B cell (primary cell): ENCODE data around the gene AKAP9. TPM values are rescaled to one million over a fixed set of nuclear protein-coding genes. Genes with fewer than 3 reads are reported as not detected.

Source experiments
- ATAC-seq: fragments of 200-7000 bp; cut with Tn5 transposase; one replicate; pipeline ENCODE4 v1.10.0; 2021; ENCODE audit warnings: low read depth, mild to moderate bottlenecking, moderate number of reproducible peaks, moderate library complexity
- CTCF ChIA-PET: fragments of 350-600 bp; sonication (Branson Sonifier 250); formaldehyde crosslinking; loops from one replicate; lab custom pipeline; 2021; ENCODE audit warnings: antibody characterized with exemption, inconsistent platforms; lab: Charles Lee
- POLR2A ChIA-PET: fragments of 350-600 bp; sonication (Branson Sonifier 250); formaldehyde crosslinking; loops from one replicate; lab custom pipeline; 2021; ENCODE audit warnings: antibody characterized with exemption; lab: Charles Lee
- DNase-seq: peaks from one replicate; pipeline ENCODE4 v3.0.0; 2013
- H2AFZ ChIP-seq: 2 replicates; pipeline ENCODE4 v1.6.1; 2012; ENCODE audit warnings: mild to moderate bottlenecking, low read depth, low read length; ENCODE audit not compliant: insufficient read depth, poor library complexity, severe bottlenecking
- H3K27ac ChIP-seq, 2 donors: 1 replicate in 1 of 2; 2 replicates in 1 of 2; pipeline ENCODE4 v1.5.1; 2012 to 2013; ENCODE audit warnings: low read length in 2 of 2, mild to moderate bottlenecking in 2 of 2, moderate library complexity in 1 of 2
- H3K27me3 ChIP-seq, 4 experiments: fragments of 200-600 bp in 1 of 4; sonication (generic) in 1 of 4; replicated peaks in 1 of 4; 1 replicate in 2 of 4; 2 replicates in 2 of 4; pipeline versions ENCODE4 v1.6.1 to v1.7.0; 2013 to 2016; ENCODE audit warnings: low read length in 3 of 4, mild to moderate bottlenecking in 2 of 4, mixed read lengths in 1 of 4, moderate library complexity in 1 of 4; ENCODE audit not compliant: insufficient read depth in 4 of 4, control insufficient read depth in 3 of 4; ENCODE audit errors: control extremely low read depth in 1 of 4
- H3K36me3 ChIP-seq, 2 experiments: replicated peaks in 1 of 2; 1 replicate in 1 of 2; 2 replicates in 1 of 2; pipeline versions ENCODE4 v1.6.1 to v1.7.1; 2013; ENCODE audit warnings: low read length in 1 of 2; ENCODE audit not compliant: insufficient read depth in 2 of 2, control insufficient read depth in 1 of 2; ENCODE audit errors: control extremely low read depth in 1 of 2, extremely low read depth in 1 of 2
- H3K4me1 ChIP-seq, 2 donors: fragments of 200-600 bp in 1 of 2; sonication (generic) in 1 of 2; 1 replicate in 1 of 2; 2 replicates in 1 of 2; pipeline versions ENCODE4 v1.5.1 to v1.6.1; 2013 to 2017; ENCODE audit warnings: low read length in 2 of 2; ENCODE audit not compliant: control insufficient read depth in 2 of 2, insufficient read depth in 2 of 2
- H3K4me2 ChIP-seq: replicated peaks from 2 replicates; pipeline ENCODE3; 2012; ENCODE audit warnings: mild to moderate bottlenecking, low read depth, low read length; ENCODE audit not compliant: poor library complexity, severe bottlenecking
- H3K4me3 ChIP-seq, 5 experiments: fragments of 200-600 bp in 1 of 5; sonication (generic) in 1 of 5; 1 replicate in 3 of 5; 2 replicates in 2 of 5; pipeline versions ENCODE4 v1.5.1 to v1.7.0; 2011 to 2016; ENCODE audit warnings: low read length in 4 of 5, mild to moderate bottlenecking in 4 of 5, low read depth in 2 of 5, control low read depth in 1 of 5, moderate library complexity in 1 of 5; ENCODE audit not compliant: insufficient read depth in 1 of 5; ENCODE audit errors: control extremely low read depth in 1 of 5, extremely low read depth in 1 of 5
- H3K79me2 ChIP-seq: fragments of 200-600 bp; sonication (generic); one replicate; pipeline ENCODE4 v1.6.0; 2016; ENCODE audit warnings: low read length; ENCODE audit not compliant: control insufficient read depth, insufficient read depth
- H3K9ac ChIP-seq: fragments of 200-600 bp; sonication (generic); 2 replicates; pipeline ENCODE4 v1.6.1; 2017; ENCODE audit warnings: mild to moderate bottlenecking, low read length, moderate library complexity
- H3K9me3 ChIP-seq, 3 donors: one replicate each; pipeline versions ENCODE4 v1.6.1 to v1.7.1; 2013; ENCODE audit warnings: low read length in 2 of 3; ENCODE audit not compliant: control insufficient read depth in 2 of 3, insufficient read depth in 1 of 3; ENCODE audit errors: control extremely low read depth in 1 of 3
- H4K20me1 ChIP-seq: 2 replicates; pipeline ENCODE4 v1.6.0; 2012; ENCODE audit warnings: mild to moderate bottlenecking, low read length; ENCODE audit not compliant: insufficient read depth, control insufficient read depth, poor library complexity, severe bottlenecking
- H3K27ac Mint-ChIP-seq: one replicate; pipeline ENCODE4 v1.8.0; 2021; ENCODE audit warnings: mixed read lengths
- H3K27me3 Mint-ChIP-seq: one replicate; pipeline ENCODE4 v1.8.0; 2021; ENCODE audit warnings: mixed read lengths
- H3K4me1 Mint-ChIP-seq: one replicate; pipeline ENCODE4 v1.8.0; 2021; ENCODE audit warnings: mixed read lengths
- H3K4me3 Mint-ChIP-seq: one replicate; pipeline ENCODE4 v1.8.0; 2021; ENCODE audit warnings: mixed read lengths
- H3K9me3 Mint-ChIP-seq: one replicate; pipeline ENCODE4 v1.8.0; 2022; ENCODE audit warnings: mixed read lengths; ENCODE audit not compliant: insufficient read depth
- EZH2 ChIP-seq: IDR thresholded peaks from 2 replicates; pipeline ENCODE4 v1.6.1; 2012; ENCODE audit warnings: borderline replicate concordance, low read depth, mild to moderate bottlenecking, moderate library complexity, low read length; ENCODE audit not compliant: insufficient read depth, poor library complexity, severe bottlenecking
- WGBS: methylation state at CpG from one replicate; pipeline ENCODE4 v1.1.5; 2013; ENCODE audit warnings: missing lambda C conversion rate; ENCODE audit not compliant: insufficient coverage; 5-methylcytosine and 5-hydroxymethylcytosine counted together
- intact Hi-C: fragments of 100-400 bp; cut with micrococcal nuclease; formaldehyde crosslinking; loops from one replicate; pipeline ENCODE4 v1.10.0; 2022
- polyA plus RNA-seq: library from polyadenylated mRNA; depleted of rRNA; stranded (reverse); fragments of >200 nt; gene quantifications from 2 replicates; pipeline ENCODE4 v1.2.3, GENCODE V29; 2012
- total RNA-seq, 2 donors: library from RNA; stranded (reverse); fragments of 120-200 nt in 1 of 2; gene quantifications; 1 replicate in 1 of 2; 2 replicates in 1 of 2; pipeline versions ENCODE4 v1.2.3 to v1.2.4, GENCODE V29; 2013 to 2022
- TF ChIP-seq, protein P1 (sequence below): fragments of 200-600 bp; IDR thresholded peaks from one replicate; pipeline ENCODE4 v1.8.0; 2022; ENCODE audit warnings: antibody characterized with exemption, mild to moderate bottlenecking

AKAP9 gene
- total and polyA plus RNA-seq, 2 donors (not counting 1 experiment from before 2014, with no cell fraction given), result 19.3 to 106 TPM

GRCh38 chr7:91947948-91948347, 7.3 kb downstream of the AKAP9 start:
- TF ChIP-seq, protein P1, sequence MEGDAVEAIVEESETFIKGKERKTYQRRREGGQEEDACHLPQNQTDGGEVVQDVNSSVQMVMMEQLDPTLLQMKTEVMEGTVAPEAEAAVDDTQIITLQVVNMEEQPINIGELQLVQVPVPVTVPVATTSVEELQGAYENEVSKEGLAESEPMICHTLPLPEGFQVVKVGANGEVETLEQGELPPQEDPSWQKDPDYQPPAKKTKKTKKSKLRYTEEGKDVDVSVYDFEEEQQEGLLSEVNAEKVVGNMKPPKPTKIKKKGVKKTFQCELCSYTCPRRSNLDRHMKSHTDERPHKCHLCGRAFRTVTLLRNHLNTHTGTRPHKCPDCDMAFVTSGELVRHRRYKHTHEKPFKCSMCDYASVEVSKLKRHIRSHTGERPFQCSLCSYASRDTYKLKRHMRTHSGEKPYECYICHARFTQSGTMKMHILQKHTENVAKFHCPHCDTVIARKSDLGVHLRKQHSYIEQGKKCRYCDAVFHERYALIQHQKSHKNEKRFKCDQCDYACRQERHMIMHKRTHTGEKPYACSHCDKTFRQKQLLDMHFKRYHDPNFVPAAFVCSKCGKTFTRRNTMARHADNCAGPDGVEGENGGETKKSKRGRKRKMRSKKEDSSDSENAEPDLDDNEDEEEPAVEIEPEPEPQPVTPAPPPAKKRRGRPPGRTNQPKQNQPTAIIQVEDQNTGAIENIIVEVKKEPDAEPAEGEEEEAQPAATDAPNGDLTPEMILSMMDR, result no peak
- no peak for TF ChIP-seq EZH2
- no peak overlapping the region for H3K4me2 ChIP-seq
- H3K9ac ChIP-seq, result no peak overlapping the region
- peaks cover 28% of the 10 kb centered on the region for H3K4me1 Mint-ChIP-seq
- H2AFZ ChIP-seq, result no peak overlapping the region
- no peak overlapping the region for H3K27ac Mint-ChIP-seq
- ATAC-seq (no peak), DNase-seq (no peak)
- CTCF ChIA-PET, result no interaction called here
- H3K9me3 ChIP-seq, result peaks cover 0 to 3% (median 0%) of the 10 kb centered on the region in 3 donors
- peaks cover 13% of the 10 kb centered on the region for H4K20me1 ChIP-seq
- no peaks in the 10 kb centered on the region for H3K27me3 Mint-ChIP-seq
- POLR2A ChIA-PET, result no interaction called here
- H3K36me3 ChIP-seq, result no peaks in the 10 kb centered on the region
- no CpG with 5 or more reads among the region's 1 CpG for WGBS
- H3K4me1 ChIP-seq, result peaks cover 8 to 9% of the 10 kb centered on the region in 2 donors
- no peak overlapping the region for H3K4me3 Mint-ChIP-seq
- H3K4me3 ChIP-seq, result no peak overlapping the region
- no peaks in the 10 kb centered on the region for H3K27me3 ChIP-seq
- intact Hi-C loops, result no loop called here
- no peaks in the 10 kb centered on the region for H3K9me3 Mint-ChIP-seq
- H3K27ac ChIP-seq, result no peak overlapping the region
- peaks cover 84% of the 10 kb centered on the region for H3K79me2 ChIP-seq

DNA sequence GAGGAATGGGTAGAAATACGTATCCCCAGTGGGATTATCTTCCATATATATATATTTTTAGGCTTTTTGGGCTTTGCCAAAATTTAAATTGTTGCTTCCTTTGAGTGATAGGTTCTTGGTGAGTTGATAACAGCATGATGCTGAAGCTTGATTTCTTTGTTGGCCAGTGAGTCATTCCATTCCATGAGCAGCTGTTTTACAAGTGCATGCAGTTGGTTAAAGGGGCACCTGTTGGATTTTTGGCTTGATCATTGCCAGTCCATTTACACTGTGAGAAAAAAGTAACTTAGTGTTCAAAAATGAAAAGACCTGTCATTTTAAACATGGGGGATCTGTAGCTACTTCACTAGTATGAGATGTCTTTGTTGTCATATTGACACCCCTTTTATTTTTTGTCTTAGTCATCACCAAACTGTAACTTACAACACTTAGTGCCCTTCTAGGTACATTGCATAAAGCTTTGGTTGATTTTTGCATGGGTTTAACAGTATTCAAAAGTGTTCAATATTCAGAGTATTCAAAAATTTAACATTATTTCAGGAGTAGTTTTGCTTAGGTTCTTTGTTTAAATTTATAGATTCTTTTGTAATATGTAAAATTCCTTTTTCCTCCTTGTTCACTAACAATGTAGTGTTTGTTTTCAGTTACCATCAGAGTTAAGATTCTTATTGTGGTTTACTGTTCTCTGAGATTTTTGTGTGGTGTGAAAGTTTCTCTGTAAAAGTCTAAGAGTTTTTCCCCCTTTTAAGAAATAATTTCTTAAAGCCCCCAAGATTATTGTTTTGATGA, 8.8 kb downstream of the AKAP9 start:
- ChIA-PET CTCF (no interaction called here), POLR2A (interaction anchor here (0.6 kb wide), 2 partner anchors 497 to 579 kb away, joined by 4 to 5 read pairs; partner anchors contain the start of genes PEX1 and RBM48)
- no peak overlapping the region for H3K9ac ChIP-seq
- H3K79me2 ChIP-seq, result peaks cover 87% of the 10 kb centered on the region
- H3K9me3 ChIP-seq, result peaks cover 0 to 3% (median 0%) of the 10 kb centered on the region in 3 donors
- no peaks in the 10 kb centered on the region for H3K27me3 ChIP-seq
- Mint-ChIP-seq H3K27me3 (no peaks in the 10 kb centered on the region), H3K4me3 (no peak overlapping the region), H3K27ac (no peak overlapping the region), H3K4me1 (peaks cover 28% of the 10 kb centered on the region), H3K9me3 (no peaks in the 10 kb centered on the region)
- no peak overlapping the region for H3K27ac ChIP-seq
- H3K4me3 ChIP-seq, result no peak overlapping the region
- intact Hi-C loops, result no loop called here
- H3K36me3 ChIP-seq, result no peaks in the 10 kb centered on the region
- peaks cover 25% of the 10 kb centered on the region for H4K20me1 ChIP-seq
- H3K4me2 ChIP-seq, result no peak overlapping the region
- no CpG with 5 or more reads among the region's 1 CpG for WGBS
- no peak overlapping the region for H2AFZ ChIP-seq
- ATAC-seq (no peak), DNase-seq (no peak)
- peaks cover 8 to 9% of the 10 kb centered on the region in 2 donors for H3K4me1 ChIP-seq
- TF ChIP-seq EZH2, result no peak
- TF ChIP-seq, protein P1, result no peak
